Measurements from ENCODE around the gene CERT1.
"Not testable (repeated sequence)": the region's sequence is repeated elsewhere in the genome, so short reads cannot be mapped to it uniquely, and the experiment has no call there.

Gene CERT1

GRCh38 chr5:75511435-75512382 lies at the start of gene CERT1, which contains the start of gene POLK:
TSS of gene CERT1 (minus strand) at chr5:75511629. CDS start at chr5:75511207, 422 bp downstream.
TSS of gene POLK (plus strand) at chr5:75511891.
- peak; percentile 98 for DNase-seq

- not testable (repeated sequence) for DNase-seq
These were observed 49.2 kb upstream of the CERT1 start for GRCh38 chr5:75560655-75561054.

GRCh38 chr5:75558981-75559632 lies 47.7 kb upstream of the CERT1 start:
- no peak for DNase-seq

- DNase-seq, result no peak
These were observed 46.8 kb upstream of the CERT1 start for GRCh38 chr5:75558221-75558620.

DNA sequence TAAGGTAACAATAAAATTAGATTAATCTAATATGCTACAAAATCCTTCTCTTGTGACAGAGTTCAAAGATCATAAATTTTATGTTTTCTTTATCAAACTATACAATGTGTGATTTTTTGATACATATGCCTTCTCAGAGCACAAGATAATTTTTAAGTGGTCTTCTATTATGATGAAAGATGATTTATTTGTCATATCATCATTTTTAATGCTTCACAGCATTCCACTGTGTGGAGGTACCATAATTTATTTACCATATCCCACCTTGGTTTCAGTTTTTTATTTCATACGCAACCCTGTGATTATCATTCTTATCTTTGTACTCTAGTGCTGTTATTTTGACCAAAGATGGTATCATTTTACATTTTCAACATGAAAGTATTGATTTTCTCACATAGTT lies 41.9 kb upstream of the CERT1 start:
- no peak for DNase-seq

- no peak for DNase-seq
These were observed 41.3 kb upstream of the CERT1 start for GRCh38 chr5:75552764-75553163.

- no peak for DNase-seq
These were observed 40.0 kb upstream of the CERT1 start for GRCh38 chr5:75551471-75551870.

DNA sequence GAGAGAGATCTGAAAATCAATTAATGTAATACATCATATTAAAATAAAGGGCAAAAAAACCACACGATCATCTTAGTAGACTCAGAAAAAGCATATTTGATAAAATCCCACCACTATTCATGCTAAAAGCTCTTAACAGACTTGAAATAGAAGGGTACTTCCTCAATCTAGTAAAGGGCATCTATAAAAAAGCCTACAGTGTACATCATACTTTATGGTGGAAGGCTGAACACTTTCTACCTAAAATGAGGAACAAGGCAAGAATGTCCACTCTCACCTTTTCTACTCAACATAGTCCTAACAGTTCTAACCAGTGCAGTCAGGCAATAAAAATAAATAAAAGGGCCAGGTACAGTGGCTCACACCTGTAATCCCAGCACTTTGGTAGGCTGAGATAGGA lies 39.2 kb upstream of the CERT1 start:
- DNase-seq, result no peak

- no peak for DNase-seq
These were observed 36.4 kb upstream of the CERT1 start for GRCh38 chr5:75547812-75548211.

- no peak for DNase-seq
These were observed 35.4 kb upstream of the CERT1 start for GRCh38 chr5:75546830-75547229.

DNA sequence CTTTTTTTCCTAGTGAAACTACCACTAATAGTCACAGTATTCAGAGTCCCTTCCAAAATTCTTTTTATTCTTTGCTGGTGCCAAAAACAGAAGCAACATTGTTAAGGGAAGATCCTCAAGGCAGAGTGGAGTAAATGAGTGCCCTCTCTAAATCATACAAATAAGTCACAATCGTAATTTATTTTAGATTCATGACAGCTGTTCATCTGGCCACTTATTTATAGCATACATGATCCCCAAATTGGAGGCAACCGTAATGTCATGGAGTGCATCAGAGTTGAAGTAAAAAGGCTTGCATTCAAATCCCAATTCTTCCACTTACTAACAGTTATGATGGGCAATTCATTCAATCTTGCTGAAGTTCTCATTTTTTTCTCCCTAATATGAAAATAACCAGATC lies 33.7 kb upstream of the CERT1 start:
- no peak for DNase-seq

DNA sequence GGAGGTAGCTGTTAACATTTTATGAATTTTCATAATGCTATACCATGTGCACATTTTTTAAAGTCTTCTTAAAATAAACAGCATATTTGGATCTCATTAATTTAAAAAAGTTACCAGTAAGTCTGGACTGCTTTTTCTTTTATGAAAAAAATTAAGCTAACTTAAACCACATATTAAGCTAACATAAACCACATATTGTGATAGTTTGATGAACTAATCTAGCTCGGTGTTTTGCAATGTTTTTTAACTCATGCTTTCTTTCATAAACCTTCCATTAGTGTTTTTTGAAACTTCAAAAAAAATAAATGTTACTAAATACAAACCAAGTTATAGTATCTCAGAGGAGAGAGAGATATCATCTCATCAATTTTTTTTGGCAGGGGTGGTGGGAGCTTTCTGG lies 26.8 kb upstream of the CERT1 start:
- no peak for DNase-seq

DNA sequence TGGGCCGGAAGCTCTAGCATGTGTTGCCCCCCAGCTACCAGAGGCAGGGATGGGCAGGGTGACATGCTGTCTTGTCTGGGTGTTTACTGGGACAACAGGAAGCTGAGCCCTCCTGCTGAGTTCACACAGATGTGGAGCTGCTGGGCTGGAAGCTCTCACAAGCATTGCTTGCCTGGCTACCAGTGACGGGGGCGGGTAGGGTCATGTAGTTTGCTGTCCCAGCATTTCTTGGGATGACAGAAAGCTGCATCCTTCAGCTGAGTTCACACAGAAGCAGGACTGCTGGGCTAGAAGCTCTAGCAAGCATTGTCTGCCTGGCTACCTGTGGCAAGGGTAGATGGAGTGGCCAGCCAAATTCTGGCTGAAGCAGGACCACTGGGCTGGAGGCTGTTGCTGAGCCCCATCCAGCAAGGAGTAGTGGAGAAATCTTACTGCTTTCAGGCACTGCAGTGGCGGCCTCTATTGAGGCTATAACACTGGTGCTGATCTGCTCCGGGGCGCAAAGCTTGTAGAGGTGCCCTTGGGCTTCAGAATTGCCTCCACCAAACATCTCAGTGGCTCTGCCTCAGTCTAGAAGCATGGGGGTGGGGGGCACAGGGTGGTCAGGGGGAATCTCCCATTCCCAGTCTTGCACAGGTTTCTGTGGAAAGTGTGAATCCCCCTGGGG lies 25.4 kb upstream of the CERT1 start:
- no peak for DNase-seq

DNA sequence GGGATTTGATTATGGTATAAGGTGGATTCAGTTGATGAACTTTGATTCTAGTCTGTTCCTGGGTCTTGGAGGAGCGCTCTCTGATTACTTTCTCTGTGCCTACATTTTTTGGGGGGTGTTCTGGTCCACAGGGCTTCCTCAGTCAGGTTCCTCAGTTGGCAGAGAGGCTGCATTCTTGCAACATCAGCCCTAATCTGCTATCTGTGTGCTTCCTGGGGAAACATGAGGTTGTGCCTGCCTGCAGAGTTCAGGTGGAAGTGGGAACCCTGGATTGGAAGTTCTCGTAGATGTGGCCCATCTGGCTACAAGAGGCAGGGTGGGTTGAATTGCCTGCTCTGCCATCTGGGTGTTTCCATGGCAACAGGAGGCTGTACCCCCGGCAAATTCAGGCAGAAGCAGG lies 24.7 kb upstream of the CERT1 start:
- no peak for DNase-seq

DNA sequence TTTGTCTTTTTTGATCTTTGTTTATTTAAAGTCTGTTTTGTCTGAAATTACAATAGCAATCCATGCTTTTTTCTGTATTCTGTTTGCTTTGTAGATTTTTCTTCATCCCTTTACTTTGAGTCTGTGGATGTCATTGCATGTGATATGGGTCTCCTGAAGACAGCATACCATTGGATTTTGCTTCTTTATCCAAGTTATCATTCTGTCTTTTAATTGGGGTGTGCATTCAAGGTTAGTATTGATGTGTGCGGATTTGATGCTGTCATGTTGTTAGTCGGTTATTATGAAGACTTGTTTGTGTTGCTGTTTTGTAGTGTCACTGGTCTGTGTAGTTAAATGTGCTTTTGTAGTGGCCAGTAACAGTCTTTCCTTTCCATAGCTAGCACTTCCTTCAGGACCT lies 23.3 kb upstream of the CERT1 start:
- DNase-seq, result no peak

DNA sequence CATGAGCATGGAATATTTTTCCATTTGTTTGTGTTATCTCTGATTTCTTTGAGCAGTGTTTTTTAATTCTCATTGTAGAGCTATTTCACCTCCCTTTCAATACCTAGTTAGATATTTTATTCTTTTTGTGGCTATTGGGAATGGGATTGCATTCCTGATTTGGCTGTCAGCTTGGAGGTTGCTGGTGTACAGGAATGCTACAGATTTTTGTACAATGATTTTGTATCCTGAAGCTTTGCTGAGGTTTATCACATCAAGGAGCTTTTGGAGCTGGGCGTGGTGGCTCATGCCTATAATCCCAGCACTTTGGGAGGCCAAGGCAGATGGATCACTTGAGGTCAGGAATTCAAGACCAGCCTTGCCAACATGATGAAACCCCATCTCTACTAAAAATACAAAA lies 22.3 kb upstream of the CERT1 start:
- not testable (repeated sequence) for DNase-seq

GRCh38 chr5:75532190-75532589 lies 20.8 kb upstream of the CERT1 start:
- DNase-seq, result no peak

GRCh38 chr5:75529185-75529584 lies 17.8 kb upstream of the CERT1 start:
- DNase-seq, result no peak

GRCh38 chr5:75526070-75526469 lies 14.6 kb upstream of the CERT1 start:
- no peak for DNase-seq

GRCh38 chr5:75525344-75525743 lies 13.9 kb upstream of the CERT1 start:
- DNase-seq, result no peak

DNA sequence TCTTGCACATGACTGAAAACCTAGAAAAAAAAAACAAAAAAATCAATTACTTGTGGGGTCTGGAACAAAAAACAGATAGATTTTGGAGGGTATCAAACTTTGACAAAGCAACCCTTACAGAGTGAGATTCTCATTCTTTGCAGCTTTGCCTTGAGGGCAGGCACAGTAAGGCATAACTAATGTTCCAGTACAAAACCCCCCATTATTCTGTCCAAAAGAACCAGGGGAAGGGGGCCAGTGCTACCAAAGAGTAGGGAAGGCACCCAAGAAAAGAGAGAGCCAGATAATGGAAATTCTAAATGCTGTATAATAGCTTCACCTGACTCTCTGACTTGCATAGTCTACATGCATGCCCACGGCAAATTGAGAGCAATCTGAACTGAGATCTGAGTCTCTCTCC lies 13.2 kb upstream of the CERT1 start:
- DNase-seq, result no peak

GRCh38 chr5:75524071-75524470 lies 12.6 kb upstream of the CERT1 start:
- DNase-seq, result no peak

GRCh38 chr5:75523275-75523674 lies 11.8 kb upstream of the CERT1 start:
- DNase-seq, result no peak

DNA sequence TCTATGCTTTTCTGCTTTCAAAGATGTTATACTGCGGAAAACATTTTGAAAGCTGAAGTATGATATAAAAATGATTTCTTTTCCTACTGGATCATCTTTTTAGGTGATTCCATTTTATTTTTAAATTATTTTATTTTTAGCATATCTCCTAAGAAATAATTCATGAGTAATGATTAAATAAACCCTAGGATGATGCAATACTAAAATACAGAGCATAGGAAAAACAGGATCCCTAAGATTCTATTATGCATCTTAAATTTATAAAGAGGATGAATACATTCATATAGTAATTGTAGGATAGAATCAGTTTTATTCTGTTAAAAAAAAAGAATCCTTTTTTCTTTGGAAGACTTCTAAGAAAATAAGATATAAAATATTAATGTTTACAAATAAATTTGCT lies 11.1 kb upstream of the CERT1 start:
- no peak for DNase-seq
